Right ventricle myocardium inferior (tissue), 1 donor: ENCODE measurements around the gene ZBTB44. TPM values are rescaled to one million over a fixed set of nuclear protein-coding genes. Genes with fewer than 3 reads are reported as not detected.
"Not testable (repeated sequence)": the region's sequence is repeated elsewhere in the genome, so short reads cannot be mapped to it uniquely, and the experiment has no call there.

Experiments used
- ATAC-seq: fragments of 200-7000 bp; cut with Tn5 transposase; one replicate; pipeline ENCODE4 v1.9.1; 2020; ENCODE audit warnings: mild to moderate bottlenecking, moderate library complexity
- DNase-seq: peaks from one replicate; pipeline ENCODE4 v3.0.0; 2021; ENCODE audit errors: missing footprints
- intact Hi-C: fragments of 100-400 bp; cut with DNase I; formaldehyde crosslinking; loops from one replicate; pipeline ENCODE4 v1.11.0; 2022
- long read RNA-seq: library from polyadenylated mRNA; unstranded; transcript quantifications from one replicate; pipeline ENCODE4 v2.0.0, GENCODE V29; 2021
- total RNA-seq: library from RNA; stranded (reverse); fragmentation: NEBNext Ultra II Directional; extraction: Animal tissue kit (Norgen Biotek cat#: 25700); gene quantifications from one replicate; pipeline ENCODE4 v1.2.1, GENCODE V29; 2021
- donor health status: DM: no; HTN: yes; CAD: no; lungs with severe emphysema.

Gene ZBTB44
- total RNA-seq = 41.5 TPM
- long read RNA-seq, partial matches to known transcripts = 0 of 4 reads
- long read RNA-seq, other reads (novel, unspliced or antisense) = 4 of 4 reads

- ATAC-seq = peak; percentile 98
- DNase-seq = peak; percentile 97
- intact Hi-C loops = loop anchor here (5.0 to 10.0 kb wide), 2 partner anchors 313 to 600 kb away; partner anchors contain the start of genes PRDM10 and SNX19
These were observed at the start of gene ZBTB44 for GRCh38 chr11:130314750-130315285. Gene ZBTB44 (minus strand): TSS chr11:130314917. CDS start chr11:130261873, 53,044 bp downstream.

GRCh38 chr11:130359419-130359818 lies 44.7 kb upstream of the ZBTB44 start:
- ATAC-seq (no peak), DNase-seq (no peak)
- intact Hi-C loops = no loop called here

- intact Hi-C loops = no loop called here
- DNase-seq (no peak), ATAC-seq (no peak)
These were observed 43.7 kb upstream of the ZBTB44 start for GRCh38 chr11:130358398-130358797.

- intact Hi-C loops = no loop called here
- ATAC-seq = no peak
- no peak for DNase-seq
These were observed 32.5 kb upstream of the ZBTB44 start for GRCh38 chr11:130347261-130347660.

GRCh38 chr11:130344841-130345240 lies 30.1 kb upstream of the ZBTB44 start:
- intact Hi-C loops = no loop called here
- DNase-seq = no peak
- ATAC-seq = no peak

GRCh38 chr11:130340671-130341319 lies 26.1 kb upstream of the ZBTB44 start:
- no peak for ATAC-seq

GRCh38 chr11:130338667-130339066 lies 23.9 kb upstream of the ZBTB44 start:
- ATAC-seq (no peak), DNase-seq (no peak)
- intact Hi-C loops = no loop called here

More at GRCh38 chr11:130340671-130341319, 26.1 kb upstream of the ZBTB44 start:
- DNase-seq = no peak
- intact Hi-C loops = no loop called here

- DNase-seq (no peak), ATAC-seq (no peak)
- intact Hi-C loops = no loop called here
These were observed 22.8 kb upstream of the ZBTB44 start for GRCh38 chr11:130337281-130338089.

- ATAC-seq, intact Hi-C loops, DNase-seq: not testable (repeated sequence)
These were observed 16.7 kb upstream of the ZBTB44 start for GRCh38 chr11:130331397-130331796.

- ATAC-seq (no peak), DNase-seq (no peak)
- intact Hi-C loops = no loop called here
These were observed 15.5 kb upstream of the ZBTB44 start for GRCh38 chr11:130330101-130330684.

- no peak for ATAC-seq
- intact Hi-C loops = no loop called here
- DNase-seq = no peak
These were observed 13.7 kb upstream of the ZBTB44 start for GRCh38 chr11:130328420-130328819.

- intact Hi-C loops = no loop called here
- no peak for ATAC-seq
- no peak for DNase-seq
These were observed 13.0 kb upstream of the ZBTB44 start for GRCh38 chr11:130327716-130328115.

GRCh38 chr11:130325691-130326090 lies 11.0 kb upstream of the ZBTB44 start:
- intact Hi-C loops = no loop called here
- no peak for ATAC-seq
- DNase-seq = no peak

- ATAC-seq (no peak), DNase-seq (no peak)
- intact Hi-C loops = no loop called here
These were observed 9.0 kb upstream of the ZBTB44 start for GRCh38 chr11:130323452-130324450.

- intact Hi-C loops = no loop called here
These were observed 7.4 kb upstream of the ZBTB44 start for GRCh38 chr11:130322126-130322525.

GRCh38 chr11:130318031-130318673 lies 3.4 kb upstream of the ZBTB44 start:
- ATAC-seq = no peak
- DNase-seq = no peak
- intact Hi-C loops = loop anchor here (10.0 kb wide), 1 partner anchor 597 kb away; the partner anchor contains the start of gene SNX19

More at GRCh38 chr11:130322126-130322525, 7.4 kb upstream of the ZBTB44 start:
- no peak for DNase-seq
- no peak for ATAC-seq

GRCh38 chr11:130315354-130315970 lies 745 bp upstream of the ZBTB44 start:
- intact Hi-C loops = loop anchor here (10.0 kb wide), 1 partner anchor 599 kb away; the partner anchor contains the start of gene SNX19
- no peak for ATAC-seq
- peak; percentile 70 for DNase-seq
